OCI-LY7 (cell line): ENCODE measurements around the gene ATF7.

Source experiments
- CTCF ChIP-seq: fragments of 200-600 bp; sonication (generic); conservative IDR thresholded peaks from 2 replicates; pipeline ENCODE4 v1.5.1; 2014; ENCODE audit warnings: mild to moderate bottlenecking, antibody characterized with exemption, low read length, moderate library complexity, mixed read lengths
- EZH2phosphoT487 ChIP-seq: fragments of 200-600 bp; sonication (generic); IDR thresholded peaks from 2 replicates; pipeline ENCODE4 v1.6.1; 2018; ENCODE audit warnings: low read depth, borderline replicate concordance, mild to moderate bottlenecking, mixed run types, antibody characterized with exemption, low read length, moderate library complexity, mixed read lengths

- no peak for TF ChIP-seq CTCF
- no peak for TF ChIP-seq EZH2phosphoT487
These were observed 123.9 kb downstream of the ATF7 start for GRCh38 chr12:53502331-53502730.
